KMS-11 (cell line): ENCODE data around the gene JAKMIP2.

Experiments
- H2AFZ ChIP-seq: fragments of 200-600 bp; sonication (generic); 2 replicates; pipeline ENCODE4 v1.6.1; 2016; ENCODE audit warnings: antibody characterized with exemption, mixed run types, low read depth
- H3K27ac ChIP-seq: fragments of 200-600 bp; sonication (generic); 2 replicates; pipeline ENCODE4 v1.6.1; 2016; ENCODE audit warnings: mild to moderate bottlenecking, mixed run types
- H3K27me3 ChIP-seq: fragments of 200-600 bp; sonication (generic); 2 replicates; pipeline ENCODE4 v1.6.1; 2017; ENCODE audit warnings: mild to moderate bottlenecking, low read depth, mixed run types, moderate library complexity; ENCODE audit not compliant: insufficient read depth
- H3K36me3 ChIP-seq: fragments of 200-600 bp; sonication (generic); 2 replicates; pipeline ENCODE4 v1.6.1; 2017; ENCODE audit warnings: mild to moderate bottlenecking, mixed run types; ENCODE audit not compliant: insufficient read depth
- H3K4me1 ChIP-seq: fragments of 200-600 bp; sonication (generic); 2 replicates; pipeline ENCODE4 v1.6.1; 2016; ENCODE audit warnings: mild to moderate bottlenecking, low read depth, mixed run types; ENCODE audit not compliant: poor library complexity, severe bottlenecking
- H3K4me2 ChIP-seq: fragments of 200-600 bp; sonication (generic); 2 replicates; pipeline ENCODE4 v1.7.0; 2016; ENCODE audit warnings: mild to moderate bottlenecking, mixed run types
- H3K4me3 ChIP-seq: fragments of 200-600 bp; sonication (generic); IDR thresholded peaks from 2 replicates; pipeline ENCODE4 v1.6.1; 2017; ENCODE audit warnings: low read depth, low read length, mixed read lengths; ENCODE audit not compliant: insufficient read depth
- H3K79me2 ChIP-seq: fragments of 200-600 bp; sonication (generic); 2 replicates; pipeline ENCODE4 v1.6.1; 2016; ENCODE audit warnings: low read depth, mixed run types; ENCODE audit not compliant: insufficient read depth
- H3K9ac ChIP-seq: fragments of 200-600 bp; sonication (generic); 2 replicates; pipeline ENCODE4 v1.6.1; 2016; ENCODE audit warnings: mild to moderate bottlenecking, mixed run types
- H4K20me1 ChIP-seq: fragments of 200-600 bp; sonication (generic); 2 replicates; pipeline ENCODE4 v1.6.1; 2016; ENCODE audit warnings: mild to moderate bottlenecking, mixed run types; ENCODE audit not compliant: insufficient read depth
- TF ChIP-seq, protein P1 (sequence below): fragments of 200-600 bp; sonication (generic); conservative IDR thresholded peaks from 2 replicates; pipeline ENCODE4 v1.6.1; 2017; ENCODE audit warnings: low read depth, mild to moderate bottlenecking, antibody characterized with exemption, low read length, moderate library complexity, mixed read lengths

The JAKMIP2 gene

DNA sequence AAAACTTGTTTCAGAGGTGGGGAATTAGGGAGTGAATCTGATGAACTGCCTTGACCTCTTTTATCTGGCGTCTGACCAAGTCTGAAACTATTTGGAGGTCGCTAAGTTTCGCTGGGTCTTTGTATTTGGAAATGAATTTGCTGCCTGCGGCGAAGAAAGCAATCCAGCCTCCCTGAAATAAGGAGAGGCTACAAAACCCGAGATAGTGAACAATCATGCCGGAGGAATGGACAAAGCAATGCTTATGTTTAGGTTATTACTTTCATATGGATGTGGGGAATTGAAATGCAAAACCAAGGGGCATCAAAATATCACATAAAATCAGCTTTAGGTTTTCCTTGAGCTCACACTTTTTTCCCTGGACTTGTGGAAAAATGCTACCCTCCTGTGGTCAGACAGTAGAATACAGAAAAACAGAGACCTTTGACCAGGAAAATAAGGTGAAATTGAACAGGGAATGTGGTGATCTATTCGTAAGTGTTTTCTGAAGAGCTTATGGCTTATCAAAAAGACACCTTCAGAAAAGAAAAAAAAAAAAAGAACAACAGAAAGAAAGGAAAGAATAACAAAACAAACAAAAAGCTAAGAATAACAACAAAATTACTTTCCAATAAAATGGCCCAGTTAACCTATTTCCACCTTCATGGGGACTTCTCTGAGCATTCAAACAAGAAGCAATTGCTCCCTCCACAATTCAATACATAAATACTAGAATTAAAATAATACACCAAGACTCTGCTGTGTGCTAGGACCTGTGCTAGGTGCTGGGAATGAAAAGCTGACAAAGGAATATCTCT is 204.1 kb downstream of the JAKMIP2 start:
- H3K4me3 ChIP-seq: no peak overlapping the region
- no peaks in the 10 kb centered on the region for H4K20me1 ChIP-seq
- no peaks in the 10 kb centered on the region for H3K4me1 ChIP-seq
- H3K79me2 ChIP-seq: no peaks in the 10 kb centered on the region
- TF ChIP-seq, protein P1, sequence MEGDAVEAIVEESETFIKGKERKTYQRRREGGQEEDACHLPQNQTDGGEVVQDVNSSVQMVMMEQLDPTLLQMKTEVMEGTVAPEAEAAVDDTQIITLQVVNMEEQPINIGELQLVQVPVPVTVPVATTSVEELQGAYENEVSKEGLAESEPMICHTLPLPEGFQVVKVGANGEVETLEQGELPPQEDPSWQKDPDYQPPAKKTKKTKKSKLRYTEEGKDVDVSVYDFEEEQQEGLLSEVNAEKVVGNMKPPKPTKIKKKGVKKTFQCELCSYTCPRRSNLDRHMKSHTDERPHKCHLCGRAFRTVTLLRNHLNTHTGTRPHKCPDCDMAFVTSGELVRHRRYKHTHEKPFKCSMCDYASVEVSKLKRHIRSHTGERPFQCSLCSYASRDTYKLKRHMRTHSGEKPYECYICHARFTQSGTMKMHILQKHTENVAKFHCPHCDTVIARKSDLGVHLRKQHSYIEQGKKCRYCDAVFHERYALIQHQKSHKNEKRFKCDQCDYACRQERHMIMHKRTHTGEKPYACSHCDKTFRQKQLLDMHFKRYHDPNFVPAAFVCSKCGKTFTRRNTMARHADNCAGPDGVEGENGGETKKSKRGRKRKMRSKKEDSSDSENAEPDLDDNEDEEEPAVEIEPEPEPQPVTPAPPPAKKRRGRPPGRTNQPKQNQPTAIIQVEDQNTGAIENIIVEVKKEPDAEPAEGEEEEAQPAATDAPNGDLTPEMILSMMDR: peak; percentile 72
- no peak overlapping the region for H2AFZ ChIP-seq
- no peak overlapping the region for H3K9ac ChIP-seq
- H3K4me2 ChIP-seq: no peak overlapping the region
- no peaks in the 10 kb centered on the region for H3K36me3 ChIP-seq
- no peak overlapping the region for H3K27ac ChIP-seq
- H3K27me3 ChIP-seq: no peaks in the 10 kb centered on the region

DNA sequence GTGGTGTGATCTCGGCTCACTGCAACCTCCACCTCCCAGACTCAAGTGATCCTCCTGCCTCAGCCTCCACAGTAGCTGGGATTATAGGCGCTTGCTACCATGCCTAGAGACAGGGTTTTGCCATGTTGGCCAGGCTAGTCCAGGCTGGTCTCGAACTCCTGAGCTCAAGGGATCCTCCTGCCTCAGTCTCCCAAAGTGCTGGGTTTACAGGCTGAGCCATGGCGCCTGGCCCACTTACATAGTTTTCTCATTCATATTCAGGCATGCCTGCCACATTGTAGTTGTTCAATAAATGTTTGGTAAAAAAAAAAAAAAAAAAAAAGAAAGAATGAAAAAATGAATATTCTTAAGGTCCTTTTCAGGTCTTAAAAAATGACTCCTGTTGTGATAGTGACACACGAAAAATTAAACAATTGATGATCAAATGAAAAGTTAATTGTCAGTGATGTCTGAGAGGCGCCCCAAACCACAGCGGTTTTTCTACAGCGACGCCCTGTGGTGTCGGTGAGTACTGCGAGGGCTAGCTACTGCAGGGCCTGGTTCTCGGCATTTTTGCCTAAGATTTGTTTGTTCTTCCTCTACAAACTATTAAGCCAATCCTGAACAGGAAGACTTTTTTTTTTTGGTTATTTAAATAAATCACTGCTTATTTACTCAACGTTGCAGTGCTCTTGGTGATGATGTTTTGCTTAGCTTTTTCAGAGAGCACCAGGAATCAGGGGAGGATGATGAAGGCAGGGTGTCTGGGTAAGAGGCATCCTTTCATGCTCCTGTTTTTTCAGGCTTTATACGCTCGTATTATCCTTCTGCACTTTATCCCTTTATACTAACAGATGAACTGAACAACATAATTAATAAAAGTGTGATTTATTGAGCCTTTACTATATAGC is 205.6 kb downstream of the JAKMIP2 start:
- no peaks in the 10 kb centered on the region for H4K20me1 ChIP-seq
- TF ChIP-seq, protein P1: peak; percentile 69
- no peak overlapping the region for H3K4me3 ChIP-seq
- no peak overlapping the region for H2AFZ ChIP-seq
- no peaks in the 10 kb centered on the region for H3K79me2 ChIP-seq
- H3K27me3 ChIP-seq: no peaks in the 10 kb centered on the region
- H3K36me3 ChIP-seq: no peaks in the 10 kb centered on the region
- no peak overlapping the region for H3K4me2 ChIP-seq
- H3K27ac ChIP-seq: no peak overlapping the region
- no peak overlapping the region for H3K9ac ChIP-seq
- H3K4me1 ChIP-seq: no peaks in the 10 kb centered on the region

DNA sequence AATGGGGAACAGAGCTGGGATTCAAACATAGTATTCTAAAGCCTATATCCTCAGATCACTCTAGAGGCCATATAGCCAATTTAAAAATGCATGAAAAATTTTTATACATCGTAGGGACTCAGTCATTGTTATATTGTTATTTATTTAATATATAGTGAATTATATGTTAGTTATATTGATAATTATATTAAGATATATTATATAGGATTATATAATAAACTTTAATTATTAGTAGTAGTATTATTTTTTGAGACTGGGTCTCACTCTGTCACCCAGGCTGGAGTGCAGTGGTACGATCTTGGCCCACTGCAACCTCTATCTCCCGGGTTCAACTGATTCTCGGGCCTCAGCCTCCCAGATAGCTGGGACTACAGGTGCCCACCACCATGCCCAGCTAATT is 206.9 kb downstream of the JAKMIP2 start:
- Histone ChIP-seq H3K27ac (no peak overlapping the region), H2AFZ (no peak overlapping the region), H3K9ac (no peak overlapping the region), H3K36me3 (no peaks in the 10 kb centered on the region), H3K27me3 (no peaks in the 10 kb centered on the region), H4K20me1 (no peaks in the 10 kb centered on the region), H3K4me1 (no peaks in the 10 kb centered on the region), H3K4me3 (no peak overlapping the region), H3K4me2 (no peak overlapping the region), H3K79me2 (no peaks in the 10 kb centered on the region)
- TF ChIP-seq, protein P1: no peak

DNA sequence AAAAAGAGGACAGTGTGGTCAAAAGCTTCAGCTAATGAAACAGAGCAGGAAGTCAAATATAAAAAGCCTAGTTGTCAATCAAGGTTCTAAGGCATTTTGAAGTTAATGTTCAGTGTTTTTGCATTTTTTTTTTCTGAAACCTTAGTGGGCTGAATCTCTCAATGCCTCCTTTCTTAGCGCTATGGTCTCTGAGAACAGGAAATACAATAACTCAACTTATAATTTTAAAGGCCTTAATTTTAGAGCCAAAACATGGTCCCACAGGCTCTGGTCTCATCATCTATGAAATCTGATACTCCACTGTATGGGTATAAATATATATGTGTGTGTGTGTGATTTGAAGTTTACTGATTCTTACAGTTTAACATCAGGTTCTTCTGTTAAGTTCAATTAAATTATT is 209.3 kb downstream of the JAKMIP2 start:
- Histone ChIP-seq H4K20me1 (no peaks in the 10 kb centered on the region), H3K9ac (no peak overlapping the region), H3K27ac (no peak overlapping the region), H3K27me3 (no peaks in the 10 kb centered on the region), H3K4me3 (no peak overlapping the region), H3K36me3 (no peaks in the 10 kb centered on the region), H2AFZ (no peak overlapping the region), H3K4me2 (no peak overlapping the region), H3K4me1 (peaks cover 5% of the 10 kb centered on the region), H3K79me2 (no peaks in the 10 kb centered on the region)
- TF ChIP-seq, protein P1: no peak
